NCI-H82 treated with DMSO at 0.1 percent for 48 hours (cell line): ENCODE data around the gene ALDH2.
A peak's percentile ranks its signal among the peaks of the same experiment; 100 is the strongest.
"Not testable (repeated sequence)": the region's sequence is repeated elsewhere in the genome, so short reads cannot be mapped to it uniquely, and the experiment has no call there.

ENCODE experiments used
- DNase-seq: peaks from one replicate; lab custom pipeline; 2025; ENCODE audit not compliant: unreplicated experiment; lab: John Stamatoyannopoulos, UW

Gene ALDH2

GRCh38 chr12:111758120-111758561 is 8.6 kb upstream of the ALDH2 start:
- DNase-seq = no peak

GRCh38 chr12:111759271-111759670 is 7.5 kb upstream of the ALDH2 start:
- DNase-seq = peak; percentile 49

- DNase-seq = peak; percentile 93
Observed at GRCh38 chr12:111759991-111760390, 6.7 kb upstream of the ALDH2 start.

GRCh38 chr12:111761099-111761498 is 5.6 kb upstream of the ALDH2 start:
- DNase-seq = no peak

GRCh38 chr12:111761706-111762105 is 5.0 kb upstream of the ALDH2 start:
- DNase-seq = no peak

- not testable (repeated sequence) for DNase-seq
Observed at GRCh38 chr12:111763552-111763951, 3.2 kb upstream of the ALDH2 start.

- no peak for DNase-seq
Observed at GRCh38 chr12:111764120-111764821, 2.5 kb upstream of the ALDH2 start.

GRCh38 chr12:111767362-111768158 is 827 bp downstream of the ALDH2 start:
- DNase-seq = no peak

- no peak for DNase-seq
Observed at GRCh38 chr12:111768159-111768895, 1.6 kb downstream of the ALDH2 start.

- no peak for DNase-seq
Observed at GRCh38 chr12:111769599-111769998, 2.9 kb downstream of the ALDH2 start.

GRCh38 chr12:111773801-111774551 is 7.2 kb downstream of the ALDH2 start:
- DNase-seq = peak; percentile 60

GRCh38 chr12:111775205-111776193 is 8.8 kb downstream of the ALDH2 start:
- DNase-seq = no peak

- DNase-seq = no peak
Observed at GRCh38 chr12:111776836-111777344, 10.2 kb downstream of the ALDH2 start.

GRCh38 chr12:111777345-111778045 is 10.8 kb downstream of the ALDH2 start:
- DNase-seq = no peak

GRCh38 chr12:111780166-111780565 is 13.4 kb downstream of the ALDH2 start:
- DNase-seq = no peak

GRCh38 chr12:111780615-111781014 is 13.9 kb downstream of the ALDH2 start:
- no peak for DNase-seq

- no peak for DNase-seq
Observed at GRCh38 chr12:111781085-111781658, 14.4 kb downstream of the ALDH2 start.

GRCh38 chr12:111783046-111783445 is 16.3 kb downstream of the ALDH2 start:
- no peak for DNase-seq

GRCh38 chr12:111784953-111785352 is 18.2 kb downstream of the ALDH2 start:
- no peak for DNase-seq
